HG02588 (cell line): ENCODE results near the gene STAB1.

Source experiments
- ATAC-seq: cut with Tn5 transposase; IDR thresholded peaks from one replicate; pipeline ENCODE4 v1.9.1; 2021; ENCODE audit warnings: mild to moderate bottlenecking, moderate library complexity; ENCODE audit not compliant: unreplicated experiment

The STAB1 gene, protein sequence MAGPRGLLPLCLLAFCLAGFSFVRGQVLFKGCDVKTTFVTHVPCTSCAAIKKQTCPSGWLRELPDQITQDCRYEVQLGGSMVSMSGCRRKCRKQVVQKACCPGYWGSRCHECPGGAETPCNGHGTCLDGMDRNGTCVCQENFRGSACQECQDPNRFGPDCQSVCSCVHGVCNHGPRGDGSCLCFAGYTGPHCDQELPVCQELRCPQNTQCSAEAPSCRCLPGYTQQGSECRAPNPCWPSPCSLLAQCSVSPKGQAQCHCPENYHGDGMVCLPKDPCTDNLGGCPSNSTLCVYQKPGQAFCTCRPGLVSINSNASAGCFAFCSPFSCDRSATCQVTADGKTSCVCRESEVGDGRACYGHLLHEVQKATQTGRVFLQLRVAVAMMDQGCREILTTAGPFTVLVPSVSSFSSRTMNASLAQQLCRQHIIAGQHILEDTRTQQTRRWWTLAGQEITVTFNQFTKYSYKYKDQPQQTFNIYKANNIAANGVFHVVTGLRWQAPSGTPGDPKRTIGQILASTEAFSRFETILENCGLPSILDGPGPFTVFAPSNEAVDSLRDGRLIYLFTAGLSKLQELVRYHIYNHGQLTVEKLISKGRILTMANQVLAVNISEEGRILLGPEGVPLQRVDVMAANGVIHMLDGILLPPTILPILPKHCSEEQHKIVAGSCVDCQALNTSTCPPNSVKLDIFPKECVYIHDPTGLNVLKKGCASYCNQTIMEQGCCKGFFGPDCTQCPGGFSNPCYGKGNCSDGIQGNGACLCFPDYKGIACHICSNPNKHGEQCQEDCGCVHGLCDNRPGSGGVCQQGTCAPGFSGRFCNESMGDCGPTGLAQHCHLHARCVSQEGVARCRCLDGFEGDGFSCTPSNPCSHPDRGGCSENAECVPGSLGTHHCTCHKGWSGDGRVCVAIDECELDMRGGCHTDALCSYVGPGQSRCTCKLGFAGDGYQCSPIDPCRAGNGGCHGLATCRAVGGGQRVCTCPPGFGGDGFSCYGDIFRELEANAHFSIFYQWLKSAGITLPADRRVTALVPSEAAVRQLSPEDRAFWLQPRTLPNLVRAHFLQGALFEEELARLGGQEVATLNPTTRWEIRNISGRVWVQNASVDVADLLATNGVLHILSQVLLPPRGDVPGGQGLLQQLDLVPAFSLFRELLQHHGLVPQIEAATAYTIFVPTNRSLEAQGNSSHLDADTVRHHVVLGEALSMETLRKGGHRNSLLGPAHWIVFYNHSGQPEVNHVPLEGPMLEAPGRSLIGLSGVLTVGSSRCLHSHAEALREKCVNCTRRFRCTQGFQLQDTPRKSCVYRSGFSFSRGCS (N-terminal part only)

DNA sequence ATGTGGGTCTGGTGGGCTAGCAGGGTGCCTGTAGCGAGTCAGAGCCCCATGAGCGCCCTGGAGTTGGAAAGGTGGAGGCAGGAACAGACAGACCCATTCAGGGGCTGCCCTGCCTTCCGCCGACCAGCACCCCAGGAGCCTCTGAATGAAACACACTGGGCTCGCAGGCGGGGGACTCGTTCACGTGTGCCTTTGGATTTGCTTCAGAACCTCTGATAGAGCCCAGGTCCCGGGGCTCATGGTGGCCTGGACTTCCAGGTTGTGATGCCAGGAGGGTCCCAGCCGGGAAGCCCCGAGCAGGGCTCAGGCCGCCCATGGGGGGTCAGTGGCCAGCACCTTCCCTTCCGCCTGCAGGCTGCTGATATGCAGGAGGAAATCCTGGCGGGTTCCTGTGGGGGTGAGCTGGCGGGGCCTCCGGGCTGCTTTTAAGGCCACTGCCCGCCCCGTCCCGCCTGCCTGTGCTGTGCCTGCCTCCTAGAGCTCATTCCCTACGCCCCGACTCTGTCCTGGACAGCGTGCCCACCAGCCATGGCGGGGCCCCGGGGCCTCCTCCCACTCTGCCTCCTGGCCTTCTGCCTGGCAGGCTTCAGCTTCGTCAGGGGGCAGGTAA, at the start of gene STAB1:
Gene STAB1 (plus strand): TSS at position 453 of the 610 bp plus-strand sequence. CDS start 76 bp downstream, at position 529.
- ATAC-seq: no peak

DNA sequence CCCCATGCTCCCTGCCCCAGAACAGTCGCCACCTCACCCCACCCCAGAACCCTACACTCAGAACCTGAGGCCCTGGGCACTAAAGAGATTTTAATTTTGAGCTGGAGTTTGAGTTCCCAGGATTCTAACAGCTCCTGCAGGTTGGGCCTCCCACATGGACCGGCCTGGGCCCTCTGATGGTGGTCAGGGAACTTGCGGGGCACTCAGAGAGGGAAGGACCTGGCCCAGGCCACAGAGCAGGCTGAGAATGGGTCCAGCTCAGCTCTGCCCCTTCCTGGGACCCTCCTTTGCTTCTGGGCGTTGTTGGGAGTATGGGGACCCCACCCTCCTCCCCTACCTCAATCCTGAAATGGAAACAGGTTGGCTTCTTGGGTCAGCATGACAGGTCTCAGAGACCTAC, 49.1 kb upstream of the STAB1 start:
- ATAC-seq: no peak

DNA sequence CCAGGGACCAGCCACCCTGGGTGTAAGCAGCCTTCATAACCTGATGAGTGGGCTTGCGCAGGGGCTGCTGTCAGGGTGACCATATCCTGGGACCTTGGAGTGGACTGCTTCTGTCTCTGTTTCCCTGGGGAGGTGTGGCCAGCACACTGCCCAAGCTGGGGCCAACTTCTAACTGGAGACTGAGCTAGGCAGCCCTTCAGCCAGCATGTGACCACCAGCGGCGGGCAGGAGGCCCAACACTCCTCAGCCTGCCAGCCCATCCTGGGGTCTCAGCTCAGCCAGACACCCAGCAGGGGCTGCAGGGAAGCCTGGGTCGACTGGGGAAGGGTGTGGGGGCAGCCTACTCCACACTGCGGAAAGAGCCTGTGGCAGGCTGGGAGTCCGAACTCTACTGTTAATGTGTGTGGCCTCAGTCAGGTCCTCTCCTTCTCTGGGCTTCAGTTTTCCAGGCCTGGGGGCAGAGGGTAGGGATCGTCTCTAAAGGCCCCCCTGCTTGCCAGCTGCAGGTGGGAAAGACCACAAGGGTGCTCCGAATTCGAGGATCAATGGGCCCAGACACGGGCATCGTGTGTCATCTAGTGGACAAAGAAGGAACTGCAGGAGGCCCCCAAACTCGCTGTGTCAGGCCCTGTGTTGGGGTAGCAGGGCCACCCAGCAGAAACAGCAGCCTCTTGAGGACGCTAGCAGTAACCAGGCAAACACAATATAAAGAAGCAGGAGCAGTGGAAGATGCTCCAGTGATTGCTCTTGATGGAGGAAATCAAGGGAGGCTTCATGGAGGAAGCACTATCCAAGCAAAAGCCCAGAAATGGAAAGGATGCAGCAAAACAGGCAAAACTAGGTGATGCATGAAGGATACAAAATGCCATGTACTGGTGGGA, 48.3 kb upstream of the STAB1 start:
- ATAC-seq: no peak

DNA sequence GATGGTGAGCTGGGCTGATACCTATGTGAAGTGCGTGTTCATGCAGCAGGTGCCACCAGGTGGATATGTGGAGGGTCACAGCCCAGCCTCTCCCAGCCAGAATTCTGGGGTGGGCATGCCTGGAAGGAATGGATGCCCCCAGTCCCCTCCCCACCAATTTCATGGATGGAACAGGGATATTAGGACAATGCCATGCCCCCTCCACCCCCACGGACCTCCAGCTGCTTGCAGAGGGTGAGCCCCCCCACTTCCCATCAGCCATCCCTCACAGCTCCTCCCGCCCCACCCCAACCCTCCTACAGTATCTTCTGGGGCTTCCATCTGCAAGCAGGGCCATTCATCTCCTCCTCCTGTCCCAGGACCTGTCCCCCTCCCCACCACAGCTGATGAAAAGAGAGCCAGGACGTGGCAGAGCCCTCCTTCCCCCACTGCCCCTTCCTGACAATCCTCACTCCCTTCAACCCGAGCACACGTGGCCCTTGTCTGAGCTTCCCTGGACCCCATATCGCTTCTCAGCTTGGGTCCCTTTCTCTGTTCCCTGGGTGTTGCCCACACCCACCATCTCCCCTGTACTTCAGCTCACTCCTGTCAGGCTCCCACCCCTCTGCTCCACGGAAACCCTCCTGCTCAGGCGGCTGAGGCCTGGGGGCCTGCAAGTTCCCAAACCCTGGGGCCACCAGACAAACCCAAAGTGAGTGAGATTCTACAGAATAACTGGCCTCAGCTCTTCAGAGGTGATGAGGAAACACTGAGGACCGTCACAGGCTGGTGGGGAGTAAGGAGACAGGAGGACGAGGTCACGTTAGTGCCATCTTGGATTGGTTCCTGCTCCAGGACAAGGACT, 47.4 kb upstream of the STAB1 start:
- no peak for ATAC-seq

DNA sequence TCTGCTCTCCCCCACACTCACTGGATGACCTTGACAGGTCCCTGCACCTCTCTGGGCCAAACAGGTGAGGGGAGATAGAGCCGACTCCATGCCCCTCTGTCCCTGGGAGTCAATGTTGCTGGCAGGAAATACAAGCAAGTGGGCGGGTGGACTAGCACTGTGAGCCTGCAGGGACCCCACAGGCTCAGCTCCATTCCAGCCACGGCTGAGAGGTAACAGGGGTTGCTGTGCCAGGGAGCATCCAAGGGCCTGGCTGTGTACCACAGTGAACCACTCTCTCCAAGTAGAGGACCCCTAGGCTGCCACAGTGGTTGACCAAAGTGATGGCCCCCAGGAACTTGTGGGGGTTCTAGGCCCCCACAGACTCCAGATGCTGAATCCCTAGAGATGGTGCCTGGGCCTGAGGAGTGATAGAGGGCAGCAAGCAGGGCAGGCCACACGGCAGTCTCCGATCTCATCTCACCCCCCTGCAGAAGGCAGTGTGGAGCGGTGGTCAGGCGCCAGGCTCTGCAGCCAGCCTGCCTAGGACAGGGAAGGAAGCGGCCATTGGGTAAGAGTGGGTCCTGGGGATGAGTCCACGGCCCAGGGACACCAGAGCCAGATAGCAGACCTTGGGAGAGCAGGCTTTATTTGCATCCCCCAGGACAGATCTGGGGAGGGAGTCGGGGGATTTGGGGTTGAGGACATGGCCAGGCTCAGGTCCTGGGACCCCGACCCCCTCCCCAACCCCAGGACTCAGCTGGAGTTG, 44.5 kb upstream of the STAB1 start:
- ATAC-seq: no peak

DNA sequence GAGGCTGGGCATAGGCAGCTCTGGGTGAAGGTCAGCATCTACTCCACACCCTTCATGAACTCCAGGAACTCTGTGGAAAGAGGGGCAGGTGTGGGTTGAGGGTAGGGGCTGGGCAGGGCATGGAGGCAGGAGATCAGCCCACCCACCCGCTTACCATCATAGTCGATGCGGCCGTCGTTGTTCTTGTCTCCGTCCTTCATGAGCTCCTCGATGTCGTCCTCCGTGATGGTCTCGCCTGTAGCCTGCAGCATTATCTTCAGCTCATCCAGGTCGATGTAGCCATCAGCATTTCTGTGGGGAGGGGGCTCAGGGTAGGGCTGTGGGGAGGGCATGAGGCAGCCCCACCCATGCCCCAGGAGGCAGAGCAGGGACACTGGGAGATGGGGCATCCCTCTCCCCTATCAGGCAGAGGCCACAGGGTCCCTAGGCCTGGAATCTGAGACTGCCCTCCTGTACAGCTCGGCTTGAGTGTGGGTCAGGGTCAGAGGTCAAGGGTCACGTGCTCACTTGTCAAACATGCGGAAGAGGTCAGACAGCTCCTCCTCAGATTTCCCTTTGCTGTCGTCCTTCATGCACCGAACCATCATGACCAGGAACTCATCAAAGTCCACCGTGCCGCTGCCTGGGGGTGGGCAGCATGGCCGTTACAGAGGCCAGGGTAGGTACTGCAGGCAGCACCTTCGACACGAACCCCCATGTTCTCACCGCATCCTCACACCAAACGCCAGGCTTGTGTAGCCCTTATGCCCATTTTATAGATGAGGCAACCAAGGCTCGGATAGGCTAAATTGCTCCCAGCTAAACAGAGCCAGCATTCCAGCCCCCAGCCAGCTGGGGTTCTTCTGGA, 43.7 kb upstream of the STAB1 start:
- no peak for ATAC-seq

DNA sequence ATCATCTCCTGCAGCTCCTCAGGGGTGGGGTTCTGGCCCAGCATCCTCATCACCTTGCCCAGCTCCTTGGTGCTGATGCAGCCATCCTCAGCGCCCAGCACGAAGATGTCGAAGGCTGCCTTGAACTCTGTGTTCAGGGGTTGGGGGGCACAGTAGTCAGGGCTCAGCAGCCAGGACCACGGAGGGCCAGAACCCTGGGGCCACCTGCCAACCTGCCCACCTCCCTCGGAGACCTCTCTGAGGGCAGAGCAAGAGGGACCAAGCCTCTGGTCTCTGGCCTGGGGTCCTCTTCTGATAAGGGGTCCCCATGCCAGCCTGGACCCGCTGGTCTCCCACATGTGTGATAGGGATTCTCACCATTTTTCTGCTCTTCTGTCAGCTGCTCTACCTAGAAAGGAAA, 43.0 kb upstream of the STAB1 start:
- no peak for ATAC-seq

DNA sequence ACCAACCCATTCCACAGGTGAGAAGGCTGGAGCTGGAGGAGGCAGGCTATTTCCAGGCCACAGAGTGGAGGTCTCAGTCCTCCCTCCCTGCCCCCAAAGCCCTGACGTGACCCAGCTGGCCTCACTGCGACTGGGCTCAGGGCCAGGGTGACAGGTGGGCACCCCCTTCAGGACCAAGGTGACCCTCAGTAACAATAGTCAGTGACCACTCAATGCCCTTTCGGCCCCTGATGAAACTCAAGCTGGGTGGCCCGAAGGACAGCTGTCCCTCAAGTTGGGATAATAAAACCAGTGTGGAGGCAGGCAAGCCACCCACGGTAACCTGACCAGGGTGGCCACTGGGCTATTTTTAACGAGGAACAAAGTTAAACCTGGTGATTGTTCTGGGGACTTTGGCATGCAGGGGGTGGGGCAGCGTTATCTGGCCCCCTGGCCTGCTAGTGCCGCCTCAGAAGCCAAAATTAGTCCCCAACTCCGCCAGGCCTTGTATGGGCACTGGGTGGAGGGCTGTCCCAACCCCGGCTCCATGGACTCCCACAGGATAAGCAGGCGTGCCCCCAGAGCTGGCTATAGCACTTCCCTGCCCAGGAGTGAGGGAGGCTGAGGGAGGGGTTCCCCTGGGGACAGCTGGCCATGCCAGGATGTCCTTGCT, 42.4 kb upstream of the STAB1 start:
- no peak for ATAC-seq

DNA sequence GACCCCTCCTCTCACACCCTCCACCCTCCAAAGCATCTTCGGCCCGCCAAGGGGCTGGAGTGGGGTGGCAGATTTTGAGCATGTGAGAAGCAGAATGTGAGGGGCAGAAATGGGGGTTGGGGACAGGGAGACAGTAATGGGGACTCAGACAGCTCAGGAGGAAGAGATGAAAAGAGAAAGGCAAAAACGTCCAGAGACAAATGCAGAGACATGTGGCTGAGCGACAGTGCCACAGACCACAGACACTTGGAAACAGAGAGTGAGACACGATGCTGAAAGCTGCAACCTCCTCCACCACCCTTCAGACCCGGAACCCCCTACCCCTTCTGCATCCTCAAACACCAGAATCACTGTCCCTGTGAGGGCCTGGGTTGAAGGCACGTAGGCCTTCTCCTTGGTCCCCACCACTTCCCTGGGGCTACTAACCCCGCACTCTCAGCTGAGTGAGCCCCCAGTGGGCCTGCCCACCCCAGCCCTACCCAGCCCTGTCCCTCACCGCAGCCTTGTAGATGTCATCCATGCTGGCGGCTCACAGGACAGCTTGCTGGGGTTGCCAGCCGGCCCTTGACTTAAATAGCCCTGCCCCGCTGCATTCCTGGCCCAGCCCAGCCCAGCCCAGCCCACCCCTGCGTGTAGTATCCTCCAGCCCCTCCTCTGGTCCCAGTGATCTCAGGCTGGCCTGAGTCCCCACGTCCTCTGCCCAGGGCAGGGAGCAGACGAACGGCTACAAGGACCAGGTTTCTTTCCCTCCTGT, 41.5 kb upstream of the STAB1 start, which contains the start of gene TNNC1:
Gene TNNC1 (minus strand): TSS at position 546 of the 754 bp plus-strand sequence. CDS start 26 bp downstream, at position 520.
- no peak for ATAC-seq

DNA sequence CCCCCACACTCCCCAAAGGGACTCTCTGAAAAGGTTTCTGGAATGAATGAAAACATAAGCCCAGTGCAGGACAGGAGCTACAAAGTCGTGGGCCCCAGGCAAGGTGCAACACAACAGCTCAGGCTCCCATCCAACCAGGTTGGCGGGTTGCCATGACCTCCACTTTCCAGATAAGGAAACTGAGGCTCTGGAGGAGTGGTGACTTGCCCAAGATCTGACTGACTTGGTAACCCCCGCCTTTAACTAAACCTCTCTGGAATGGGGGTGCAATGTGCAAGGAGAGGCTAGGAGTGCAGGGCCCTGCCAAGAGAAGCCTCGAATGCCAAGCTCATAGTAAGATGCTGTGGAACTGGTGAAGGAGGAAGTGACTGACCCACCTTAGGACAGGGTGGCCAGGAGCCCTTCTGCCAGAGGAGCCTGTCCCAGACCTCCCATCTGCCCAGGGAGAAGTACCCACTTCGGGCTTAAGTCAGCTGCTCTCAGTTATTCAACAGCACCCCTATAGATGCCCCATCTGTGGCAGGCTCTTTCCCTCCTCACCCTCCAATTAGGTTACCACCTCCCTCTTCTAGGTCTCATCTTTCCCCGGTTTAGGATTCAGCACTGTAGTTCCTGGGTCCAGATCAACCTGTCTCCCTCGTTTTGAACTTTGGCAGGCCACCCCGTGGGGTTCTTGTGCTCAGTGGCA, 40.7 kb upstream of the STAB1 start:
- no peak for ATAC-seq

DNA sequence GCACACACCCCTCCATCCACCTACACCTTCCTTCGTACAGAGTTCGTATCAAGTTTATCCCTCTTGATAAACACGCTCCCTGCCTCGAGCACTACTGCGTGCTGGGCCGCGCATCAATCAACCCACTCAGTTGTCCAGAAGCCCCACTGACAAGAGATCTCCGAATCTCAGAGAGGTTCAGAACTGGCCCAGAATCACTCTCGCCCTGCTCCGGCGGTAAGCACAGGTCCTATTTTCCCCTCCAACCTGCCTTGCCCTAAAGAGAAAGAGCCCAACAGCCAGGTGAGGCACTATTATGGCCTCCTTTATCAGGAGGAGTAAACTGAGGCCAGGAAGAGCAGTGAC, 40.2 kb upstream of the STAB1 start:
- no peak for ATAC-seq

DNA sequence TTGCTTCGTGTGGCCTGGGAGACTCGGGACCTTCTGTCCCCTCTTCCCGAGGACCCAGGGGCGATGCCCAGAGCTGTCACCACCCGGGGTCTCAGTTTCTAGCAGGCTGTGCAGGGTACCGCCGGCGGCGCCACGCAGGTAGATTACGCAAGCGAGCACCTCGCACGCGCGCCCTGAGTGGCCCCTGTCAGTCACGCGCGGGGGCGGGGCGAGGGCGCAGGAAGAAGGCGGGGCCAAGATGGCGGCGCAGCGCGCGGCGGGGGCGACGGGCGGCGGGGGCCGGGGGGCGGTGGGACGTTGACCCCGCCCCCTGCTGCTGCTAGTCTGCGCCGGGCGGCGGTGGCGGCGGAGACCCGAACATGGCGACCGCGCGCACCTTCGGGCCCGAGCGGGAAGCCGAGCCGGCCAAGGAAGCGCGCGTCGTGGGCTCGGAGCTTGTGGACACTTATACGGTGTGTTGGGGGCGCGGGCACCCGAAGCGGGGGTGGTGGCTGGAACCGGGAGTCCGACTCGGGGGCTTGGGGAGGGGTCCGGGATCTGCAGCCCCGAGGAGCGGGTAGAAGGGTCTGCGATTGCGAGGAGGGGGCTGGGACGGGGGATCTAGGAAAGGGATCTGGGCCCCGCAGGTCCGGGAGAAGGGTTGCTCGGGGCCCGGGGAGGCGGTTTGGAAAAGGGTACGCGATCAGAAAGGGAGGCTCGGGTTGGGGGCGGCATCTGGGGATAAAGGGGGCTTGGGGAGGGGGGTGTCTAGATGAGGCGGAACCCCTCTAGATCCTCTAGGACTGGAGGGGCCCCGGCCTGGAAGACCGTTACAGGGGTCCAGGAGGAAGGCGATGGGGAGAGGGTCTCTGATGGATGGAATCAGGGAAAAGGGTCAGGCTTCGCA, 39.6 kb upstream of the STAB1 start, which contains the start of gene NISCH:
Gene NISCH (plus strand): TSS at position 322 of the 886 bp plus-strand sequence. CDS start 38 bp downstream, at position 360.
- peak; percentile 83 for ATAC-seq

DNA sequence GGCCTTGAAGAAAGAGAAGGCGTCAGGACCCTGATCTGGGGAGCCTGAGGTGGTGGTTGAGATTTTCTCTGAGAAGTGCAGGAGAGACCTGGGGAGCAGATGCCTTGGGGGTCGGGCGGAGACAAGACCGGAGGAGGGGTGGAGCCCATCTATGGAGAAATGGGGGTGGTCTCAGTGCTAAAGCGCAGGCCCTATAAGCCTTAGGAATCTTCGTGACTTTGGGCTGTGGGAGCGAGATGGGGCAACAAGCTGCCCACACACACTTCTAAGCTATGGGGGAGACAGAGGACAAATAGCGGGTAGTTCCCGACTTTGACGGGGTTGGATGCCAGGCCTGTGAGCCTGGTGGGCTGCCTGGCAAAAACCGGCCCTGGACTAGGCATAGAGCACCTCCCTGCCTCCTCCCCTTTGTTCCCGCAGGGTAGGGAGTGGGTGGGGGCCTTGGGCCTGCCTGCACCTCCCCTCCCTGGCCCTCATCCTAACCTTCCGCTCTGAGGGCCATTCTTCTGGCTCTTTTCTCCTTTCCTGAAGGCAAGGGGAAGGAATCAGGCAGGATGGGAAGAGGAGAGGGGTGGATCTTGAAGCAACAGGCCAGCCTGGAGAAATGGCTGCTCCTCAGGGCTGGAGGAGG, 38.9 kb upstream of the STAB1 start:
- ATAC-seq: no peak

DNA sequence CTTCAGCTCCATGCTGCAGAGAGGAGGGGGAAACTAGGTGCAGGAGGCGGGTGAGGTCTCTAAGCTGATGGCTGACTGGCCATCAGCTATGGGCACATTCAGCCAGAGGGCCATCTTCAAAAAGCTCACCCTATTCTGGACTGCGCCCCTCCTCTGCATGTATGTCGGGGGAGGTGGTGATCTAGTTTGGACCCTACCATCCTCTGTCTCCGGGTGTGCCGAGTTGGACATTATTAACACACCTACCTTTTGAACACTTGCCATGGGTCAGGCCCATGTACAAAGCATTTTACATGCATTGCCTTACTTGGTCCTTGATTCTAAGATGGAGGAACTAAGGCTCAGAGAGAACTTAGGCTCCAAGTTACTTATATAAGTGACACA, 38.3 kb upstream of the STAB1 start:
- ATAC-seq: no peak
